HUES6 (cell line): ENCODE results near the gene LACRT.

Experiments
- H3K27ac ChIP-seq: 2 replicates; pipeline ENCODE4 v1.7.0; 2013; ENCODE audit warnings: low read depth, mild to moderate bottlenecking, low read length, inconsistent platforms
- H3K27me3 ChIP-seq: 2 replicates; pipeline ENCODE4 v1.6.1; 2013; ENCODE audit warnings: low read length; ENCODE audit not compliant: control insufficient read depth, insufficient read depth
- H3K36me3 ChIP-seq: 2 replicates; pipeline ENCODE4 v1.6.1; 2013; ENCODE audit warnings: low read length; ENCODE audit not compliant: control insufficient read depth, insufficient read depth
- H3K4me1 ChIP-seq: 2 replicates; pipeline ENCODE4 v1.6.1; 2013; ENCODE audit warnings: low read length; ENCODE audit not compliant: control insufficient read depth, insufficient read depth
- H3K4me3 ChIP-seq: 2 replicates; pipeline ENCODE4 v1.5.1; 2013; ENCODE audit warnings: low read depth, low read length
- H3K9ac ChIP-seq: one replicate; pipeline ENCODE4 v1.6.1; 2013; ENCODE audit warnings: mild to moderate bottlenecking, low read length
- H3K9me3 ChIP-seq: 2 replicates; pipeline ENCODE4 v1.6.1; 2013; ENCODE audit warnings: low read depth, low read length; ENCODE audit not compliant: control insufficient read depth, insufficient read depth

The LACRT gene

DNA sequence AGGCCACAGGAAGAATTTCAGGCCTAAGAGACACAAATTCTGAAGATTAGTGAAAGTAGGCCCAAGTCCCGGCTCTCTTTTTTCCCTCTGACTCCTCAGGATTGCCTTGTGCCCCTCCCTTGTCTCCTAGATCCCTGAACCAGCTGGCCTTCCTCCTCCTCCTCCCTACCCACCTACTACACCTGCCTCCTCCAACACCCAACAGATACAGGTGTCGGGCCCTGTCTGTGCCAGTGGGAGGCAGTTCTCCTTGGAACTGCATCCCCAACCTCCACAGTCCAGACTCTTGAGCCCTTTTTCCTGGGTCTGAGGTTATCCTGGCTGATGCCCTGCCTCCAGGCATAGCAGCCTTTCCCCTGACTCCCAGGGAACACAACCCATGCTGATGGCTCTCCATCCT is 48.1 kb downstream of the LACRT start:
- H3K4me1 ChIP-seq, result peaks cover 64% of the 10 kb centered on the region
- no peak overlapping the region for H3K9ac ChIP-seq
- no peaks in the 10 kb centered on the region for H3K9me3 ChIP-seq
- H3K27ac ChIP-seq, result no peak overlapping the region
- H3K27me3 ChIP-seq, result peaks cover 47% of the 10 kb centered on the region
- H3K36me3 ChIP-seq, result no peaks in the 10 kb centered on the region
- H3K4me3 ChIP-seq, result no peak overlapping the region

- Histone ChIP-seq H3K27ac (no peak overlapping the region), H3K9ac (no peak overlapping the region), H3K36me3 (no peaks in the 10 kb centered on the region), H3K4me1 (peaks cover 57% of the 10 kb centered on the region), H3K9me3 (no peaks in the 10 kb centered on the region), H3K27me3 (peaks cover 37% of the 10 kb centered on the region), H3K4me3 (no peak overlapping the region)
Observed at GRCh38 chr12:54585243-54585642, 49.5 kb downstream of the LACRT start.

- H3K27me3 ChIP-seq, result peaks cover 27% of the 10 kb centered on the region
- no peak overlapping the region for H3K9ac ChIP-seq
- no peaks in the 10 kb centered on the region for H3K9me3 ChIP-seq
Observed at GRCh38 chr12:54584128-54584527, 50.6 kb downstream of the LACRT start.

DNA sequence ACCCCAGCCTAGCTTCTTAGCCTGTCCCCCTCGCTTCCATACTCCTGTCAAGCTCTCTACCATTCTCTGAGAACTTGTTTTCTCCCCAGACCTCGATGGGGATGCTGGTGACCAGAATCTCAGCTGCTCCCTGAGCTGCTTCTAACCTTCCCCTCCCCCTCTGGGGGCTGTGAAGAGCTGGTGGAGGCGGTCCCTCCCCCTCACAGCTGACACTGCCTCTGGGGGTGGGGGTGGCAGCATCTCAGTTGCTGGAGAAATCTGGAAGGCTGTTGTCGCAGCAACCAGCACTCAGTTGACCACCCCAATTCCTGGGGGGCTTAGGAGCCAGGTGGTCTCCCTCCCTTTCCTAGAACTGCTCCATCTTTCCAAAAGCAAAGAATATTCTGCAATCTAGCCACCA is 51.0 kb downstream of the LACRT start:
- Histone ChIP-seq H3K4me3 (no peak overlapping the region), H3K4me1 (peaks cover 52% of the 10 kb centered on the region), H3K27me3 (peaks cover 23% of the 10 kb centered on the region), H3K36me3 (no peaks in the 10 kb centered on the region), H3K27ac (no peak overlapping the region), H3K9ac (no peak overlapping the region), H3K9me3 (no peaks in the 10 kb centered on the region)

More at GRCh38 chr12:54584128-54584527, 50.6 kb downstream of the LACRT start:
- peaks cover 54% of the 10 kb centered on the region for H3K4me1 ChIP-seq
- no peak overlapping the region for H3K27ac ChIP-seq
- no peaks in the 10 kb centered on the region for H3K36me3 ChIP-seq
- H3K4me3 ChIP-seq, result no peak overlapping the region

DNA sequence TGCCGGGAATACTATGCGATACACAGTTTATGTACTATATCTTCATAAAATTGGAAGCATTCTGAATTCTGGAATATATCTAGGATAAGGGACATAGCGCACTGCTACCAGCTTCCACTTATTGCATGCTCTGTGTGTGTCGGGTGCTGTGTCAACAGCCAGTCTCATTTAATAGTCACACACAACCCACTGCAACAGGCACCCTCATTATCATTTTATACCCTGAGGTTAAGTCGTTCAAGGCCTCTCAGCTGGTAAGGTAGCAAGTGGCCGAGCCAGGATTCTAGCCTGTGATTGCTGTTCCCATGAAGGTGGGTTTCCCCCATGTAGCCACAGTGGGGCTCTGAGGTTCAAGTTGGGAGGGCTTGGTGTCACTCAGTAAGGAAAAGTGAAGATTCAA is 53.3 kb downstream of the LACRT start:
- Histone ChIP-seq H3K4me1 (peaks cover 44% of the 10 kb centered on the region), H3K9ac (no peak overlapping the region), H3K36me3 (no peaks in the 10 kb centered on the region), H3K4me3 (no peak overlapping the region), H3K27ac (no peak overlapping the region), H3K9me3 (no peaks in the 10 kb centered on the region), H3K27me3 (peaks cover 3% of the 10 kb centered on the region; the same call in 1 of the 2 replicates)
